GM19468 (cell line): ENCODE measurements around the gene NKPD1.

Experiments used
- ATAC-seq: cut with Tn5 transposase; IDR thresholded peaks from one replicate; pipeline ENCODE4 v1.9.1; 2021; ENCODE audit warnings: mild to moderate bottlenecking, moderate library complexity, moderate number of reproducible peaks; ENCODE audit not compliant: unreplicated experiment; ENCODE audit errors: extremely low read depth

The NKPD1 gene

DNA sequence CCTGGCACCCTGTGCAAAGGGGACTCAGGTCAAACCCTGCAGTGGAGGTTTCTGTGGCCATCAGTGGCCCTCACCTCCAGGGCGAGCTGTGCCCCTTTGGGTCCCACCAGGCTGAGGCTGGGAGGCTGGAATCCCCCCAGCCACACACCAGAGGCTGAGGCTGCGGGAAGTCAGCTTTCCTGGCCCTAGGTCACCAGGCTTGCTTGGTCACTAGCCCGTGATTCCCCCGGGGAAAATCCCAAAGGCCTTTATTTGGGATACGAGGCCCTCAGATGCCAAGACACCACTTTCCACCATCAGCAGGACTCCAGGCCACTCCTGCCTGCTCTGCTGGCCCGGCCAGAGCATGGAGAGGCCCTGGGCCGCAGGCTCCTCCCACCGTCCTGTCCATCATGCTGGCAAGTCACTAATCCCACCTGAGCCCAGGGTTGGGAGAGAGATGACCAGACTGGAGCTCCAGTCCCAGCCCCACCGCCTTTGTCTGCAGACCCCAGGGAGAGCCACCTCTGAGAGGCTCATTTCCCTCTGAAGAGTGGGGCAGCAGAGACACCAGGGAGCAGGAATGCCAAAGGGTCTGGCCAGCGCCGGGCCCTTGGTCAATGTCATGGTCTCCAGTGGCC, 4.7 kb downstream of the NKPD1 start:
- no peak for ATAC-seq

- no peak for ATAC-seq
Measured at GRCh38 chr19:45154064-45154827, 6.5 kb downstream of the NKPD1 start.

GRCh38 chr19:45153339-45154063, 7.3 kb downstream of the NKPD1 start:
- no peak for ATAC-seq

GRCh38 chr19:45152504-45153338, 8.1 kb downstream of the NKPD1 start:
- ATAC-seq: no peak

DNA sequence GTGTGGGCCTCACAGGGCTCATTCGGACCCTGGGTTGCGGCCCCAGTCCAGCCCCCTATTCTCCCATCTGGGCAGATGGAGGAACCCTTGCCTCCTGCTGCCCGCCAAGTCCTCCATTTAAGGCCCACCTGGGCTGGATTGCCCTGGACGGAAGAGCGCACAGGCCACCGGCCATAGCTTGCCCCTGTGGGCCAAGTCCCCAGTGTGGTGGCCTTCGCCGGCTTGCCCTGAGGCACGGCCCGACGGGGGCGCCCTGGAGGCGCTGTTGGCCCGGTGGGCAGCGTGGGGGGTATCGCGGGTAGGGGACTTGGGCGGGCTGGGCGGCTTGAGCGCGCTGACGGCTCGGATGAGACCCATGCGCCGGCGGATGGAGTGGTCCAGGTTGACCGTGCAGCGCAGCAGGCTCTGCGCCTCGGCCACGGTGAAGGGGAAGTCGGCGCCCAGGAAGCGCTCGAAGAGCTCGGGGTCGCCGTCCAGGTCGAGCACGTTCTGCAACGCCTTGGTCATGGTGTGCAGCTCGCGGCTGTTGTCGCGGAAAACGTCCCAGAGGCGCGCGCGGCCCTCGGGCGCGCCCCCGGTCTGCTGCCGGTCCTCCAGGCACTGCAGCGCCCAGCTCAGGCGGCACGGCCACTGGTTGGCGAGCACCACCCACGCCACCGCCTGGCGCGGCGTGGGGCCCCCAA, 8.8 kb downstream of the NKPD1 start:
- ATAC-seq: no peak

DNA sequence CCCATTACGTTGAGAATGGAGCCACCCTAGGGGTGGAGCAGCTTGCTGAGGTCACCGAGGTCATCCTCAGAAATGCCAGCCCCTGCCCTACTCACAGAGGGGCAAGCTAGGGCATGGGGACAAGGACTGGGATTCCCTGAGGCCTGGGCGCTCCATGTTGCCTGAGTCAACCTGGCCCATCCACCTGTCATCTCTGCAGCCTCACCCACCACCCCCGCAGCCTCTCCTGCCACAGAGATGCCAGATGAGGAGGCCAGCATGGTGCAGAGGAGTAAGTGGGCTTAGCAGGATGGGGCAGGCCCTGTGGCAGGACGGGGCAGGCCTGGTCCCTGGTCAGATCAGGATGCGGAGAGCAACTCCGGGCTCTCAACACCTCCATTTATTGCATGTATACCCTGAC, 9.5 kb downstream of the NKPD1 start:
- ATAC-seq: no peak

DNA sequence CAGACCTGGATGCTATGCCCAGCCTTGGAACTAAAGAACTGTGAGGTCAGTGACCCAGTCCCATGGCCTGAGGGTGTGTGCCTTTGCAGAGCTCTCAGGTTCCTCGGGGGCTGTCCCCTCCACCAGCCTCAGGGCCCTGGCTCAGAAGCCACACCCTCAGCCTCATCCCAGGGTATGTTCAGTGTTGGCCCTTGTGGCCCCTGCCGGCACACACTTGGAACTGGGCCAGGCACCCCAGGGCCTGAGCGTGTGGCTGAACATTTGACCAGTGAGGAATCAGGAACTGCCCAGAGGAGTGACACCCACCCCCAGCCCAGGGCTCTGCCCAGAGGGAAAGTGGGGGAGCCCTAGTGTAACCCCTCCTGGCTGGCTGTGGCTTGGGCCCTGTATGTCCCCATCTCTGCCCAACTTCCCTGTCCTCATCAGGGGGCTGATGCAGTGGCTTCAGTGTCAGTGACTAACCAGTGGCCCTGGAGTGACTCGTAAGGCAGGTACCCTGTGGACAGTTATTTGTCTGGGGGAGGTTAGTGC, 10.0 kb downstream of the NKPD1 start:
- ATAC-seq: no peak

DNA sequence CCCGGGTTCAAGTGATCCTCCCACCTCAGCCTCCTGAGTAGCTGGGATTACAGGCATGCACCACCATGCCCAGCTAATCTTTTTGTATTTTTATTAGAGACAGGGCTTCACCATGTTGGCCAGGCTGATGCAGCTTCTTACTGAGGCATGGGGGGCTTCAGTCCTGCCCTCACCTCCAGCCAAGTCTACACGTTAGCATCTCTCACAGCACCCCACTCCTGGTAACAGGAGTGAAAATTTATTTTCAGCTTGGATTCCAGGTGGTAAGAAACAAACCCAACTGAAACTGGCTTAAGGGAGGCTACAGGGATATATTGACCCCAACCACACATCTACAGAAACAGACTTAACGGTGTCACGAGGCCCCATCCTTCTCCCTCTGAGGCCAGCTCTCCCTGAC, 10.6 kb downstream of the NKPD1 start:
- no peak for ATAC-seq

DNA sequence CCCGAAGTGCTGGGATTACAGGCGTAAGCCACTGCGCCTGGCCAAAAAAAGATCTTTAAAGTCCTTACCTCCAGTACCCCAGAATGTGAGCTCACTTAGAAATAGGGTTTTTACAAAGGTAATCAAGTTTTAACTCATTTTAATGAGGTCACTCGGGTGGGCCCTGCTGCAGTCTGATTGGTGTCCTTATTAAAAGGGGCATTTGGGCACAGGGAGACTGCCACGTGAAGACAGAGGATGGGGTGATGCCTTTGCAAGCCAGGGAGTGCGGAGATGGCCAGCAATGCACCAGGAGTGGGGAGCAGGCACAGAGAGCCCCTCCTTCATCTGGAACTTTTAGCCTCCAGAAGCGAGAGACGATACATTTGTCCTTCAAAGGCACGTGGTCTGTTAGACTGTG, 11.7 kb downstream of the NKPD1 start:
- ATAC-seq: no peak

- ATAC-seq: no peak
Measured at GRCh38 chr19:45147835-45148676, 12.7 kb downstream of the NKPD1 start.

GRCh38 chr19:45146741-45147205, 14.0 kb downstream of the NKPD1 start:
- ATAC-seq: no peak

- ATAC-seq: no peak
Measured at GRCh38 chr19:45146251-45146650, 14.5 kb downstream of the NKPD1 start.

- ATAC-seq: no peak
Measured at GRCh38 chr19:45145270-45146189, 15.3 kb downstream of the NKPD1 start.

DNA sequence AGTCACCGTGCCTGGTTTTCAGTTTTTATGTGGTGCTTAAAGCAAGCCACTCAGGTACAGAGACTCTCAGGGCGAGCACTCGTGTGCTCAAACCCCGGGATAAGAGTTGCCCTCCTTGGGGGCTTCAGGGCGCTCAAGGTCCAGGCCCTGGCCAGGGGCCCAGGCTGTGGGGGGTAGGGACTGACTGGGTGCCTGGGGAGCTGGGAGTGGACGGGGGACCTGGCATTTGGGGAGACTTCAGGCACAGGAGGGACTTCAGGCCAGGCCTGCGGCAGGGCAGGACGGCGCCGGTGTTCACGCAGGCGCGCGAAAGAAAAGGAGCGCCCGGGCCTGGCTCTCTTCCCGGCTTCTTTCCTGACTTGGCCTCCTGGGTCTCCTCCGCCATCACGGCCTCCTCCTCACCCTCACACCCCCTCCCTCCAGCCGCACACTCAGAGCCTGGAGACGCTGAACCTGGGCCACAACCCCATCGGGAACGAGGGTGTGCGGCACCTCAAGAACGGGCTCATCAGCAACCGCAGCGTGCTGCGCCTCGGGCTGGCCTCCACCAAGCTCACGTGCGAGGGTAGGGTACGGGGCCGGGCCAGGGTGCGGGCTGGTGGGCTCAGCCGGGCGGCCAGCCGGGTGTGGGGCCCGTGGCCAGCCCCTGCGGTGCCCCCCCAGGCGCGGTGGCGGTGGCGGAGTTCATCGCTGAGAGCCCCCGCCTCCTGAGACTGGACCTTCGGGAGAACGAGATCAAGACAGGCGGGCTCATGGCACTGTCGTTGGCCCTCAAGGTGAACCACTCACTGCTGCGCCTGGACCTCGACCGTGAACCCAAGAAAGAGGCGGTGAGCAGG, 16.1 kb downstream of the NKPD1 start:
- no peak for ATAC-seq

- ATAC-seq: no peak
Measured at GRCh38 chr19:45142726-45143110, 18.1 kb downstream of the NKPD1 start.

- no peak for ATAC-seq
Measured at GRCh38 chr19:45142016-45142725, 18.6 kb downstream of the NKPD1 start.
